ENCODE measurements around the gene DOCK2.

DNA sequence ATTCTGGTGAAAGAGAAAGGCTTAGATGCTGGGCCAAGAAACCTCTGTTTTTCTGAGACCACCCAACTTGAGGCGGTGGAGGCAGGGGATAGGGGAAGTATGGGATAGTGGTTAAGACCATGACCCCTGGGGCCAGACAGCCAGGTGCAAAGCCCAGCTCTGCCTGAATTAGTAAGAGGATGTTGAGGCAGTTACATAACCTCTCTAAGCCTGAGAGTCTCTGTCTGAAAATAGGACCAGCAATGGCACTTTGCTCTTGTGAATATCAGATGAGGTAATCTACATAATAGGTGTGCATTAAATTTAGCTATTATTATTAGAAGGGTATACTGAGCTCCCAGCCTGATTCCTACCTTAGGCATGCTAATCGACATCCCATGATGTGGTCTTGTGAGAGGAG, 68.2 kb downstream of the DOCK2 start:
- TF ChIP-seq, protein P1, sequence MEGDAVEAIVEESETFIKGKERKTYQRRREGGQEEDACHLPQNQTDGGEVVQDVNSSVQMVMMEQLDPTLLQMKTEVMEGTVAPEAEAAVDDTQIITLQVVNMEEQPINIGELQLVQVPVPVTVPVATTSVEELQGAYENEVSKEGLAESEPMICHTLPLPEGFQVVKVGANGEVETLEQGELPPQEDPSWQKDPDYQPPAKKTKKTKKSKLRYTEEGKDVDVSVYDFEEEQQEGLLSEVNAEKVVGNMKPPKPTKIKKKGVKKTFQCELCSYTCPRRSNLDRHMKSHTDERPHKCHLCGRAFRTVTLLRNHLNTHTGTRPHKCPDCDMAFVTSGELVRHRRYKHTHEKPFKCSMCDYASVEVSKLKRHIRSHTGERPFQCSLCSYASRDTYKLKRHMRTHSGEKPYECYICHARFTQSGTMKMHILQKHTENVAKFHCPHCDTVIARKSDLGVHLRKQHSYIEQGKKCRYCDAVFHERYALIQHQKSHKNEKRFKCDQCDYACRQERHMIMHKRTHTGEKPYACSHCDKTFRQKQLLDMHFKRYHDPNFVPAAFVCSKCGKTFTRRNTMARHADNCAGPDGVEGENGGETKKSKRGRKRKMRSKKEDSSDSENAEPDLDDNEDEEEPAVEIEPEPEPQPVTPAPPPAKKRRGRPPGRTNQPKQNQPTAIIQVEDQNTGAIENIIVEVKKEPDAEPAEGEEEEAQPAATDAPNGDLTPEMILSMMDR (IDR thresholded peaks at IDR 0.05) = no peak
- no peak for TF ChIP-seq ZFX (IDR thresholded peaks at IDR 0.05; ENCODE audit: borderline replicate concordance)
